Activated CD8-positive, alpha-beta memory T cell treated with anti-CD3 and anti-CD28 coated beads, Interleukin-2, amount 50 U/mL, for 48 hours (primary cell): Measurements from ENCODE around the gene TMA7B.

Experiments
- DNase-seq: peaks from one replicate; pipeline ENCODE4 v3.0.0-alpha.2; 2020

The TMA7B gene

GRCh38 chr22:39959640-39960447 is at the start of gene TMA7B:
Gene TMA7B, plus strand, starts transcription at chr22:39960397. Its CDS starts 3,978 bp downstream, at chr22:39964375.
- peak; percentile 64 for DNase-seq

- DNase-seq: no peak
Observed at GRCh38 chr22:39910876-39911613, 49.2 kb upstream of the TMA7B start.

- DNase-seq: no peak
Observed at GRCh38 chr22:39913321-39913720, 46.9 kb upstream of the TMA7B start.

- no peak for DNase-seq
Observed at GRCh38 chr22:39913886-39914285, 46.3 kb upstream of the TMA7B start.

- no peak for DNase-seq
Observed at GRCh38 chr22:39914584-39914983, 45.6 kb upstream of the TMA7B start.

GRCh38 chr22:39915295-39915726 is 44.9 kb upstream of the TMA7B start:
- no peak for DNase-seq

- DNase-seq: no peak
Observed at GRCh38 chr22:39916496-39916895, 43.7 kb upstream of the TMA7B start.

- DNase-seq: no peak
Observed at GRCh38 chr22:39917197-39917643, 43.0 kb upstream of the TMA7B start.

GRCh38 chr22:39917776-39918495 is 42.3 kb upstream of the TMA7B start:
- DNase-seq: no peak

GRCh38 chr22:39920134-39920743 is 40.0 kb upstream of the TMA7B start:
- DNase-seq: peak; percentile 85

- DNase-seq: no peak
Observed at GRCh38 chr22:39923696-39924095, 36.5 kb upstream of the TMA7B start.

- no peak for DNase-seq
Observed at GRCh38 chr22:39924286-39924685, 35.9 kb upstream of the TMA7B start.

GRCh38 chr22:39925273-39925672 is 34.9 kb upstream of the TMA7B start:
- no peak for DNase-seq

- no peak for DNase-seq
Observed at GRCh38 chr22:39925909-39926679, 34.1 kb upstream of the TMA7B start.

GRCh38 chr22:39926753-39927152 is 33.4 kb upstream of the TMA7B start:
- no peak for DNase-seq

- DNase-seq: no peak
Observed at GRCh38 chr22:39927544-39927943, 32.7 kb upstream of the TMA7B start.

- DNase-seq: no peak
Observed at GRCh38 chr22:39928536-39929520, 31.4 kb upstream of the TMA7B start.

- DNase-seq: no peak
Observed at GRCh38 chr22:39931251-39931650, 28.9 kb upstream of the TMA7B start.

- DNase-seq: no peak
Observed at GRCh38 chr22:39932166-39932565, 28.0 kb upstream of the TMA7B start.

- DNase-seq: no peak
Observed at GRCh38 chr22:39932918-39933649, 27.1 kb upstream of the TMA7B start.
